HuH-7 (cell line): ENCODE measurements around the gene MRAP2.
"Not testable (repeated sequence)": the region's sequence is repeated elsewhere in the genome, so short reads cannot be mapped to it uniquely, and the experiment has no call there.

Experiments
- DNase-seq: peaks from one replicate; pipeline ENCODE4 v3.0.0; 2011; ENCODE audit warnings: low spot score

Gene MRAP2

GRCh38 chr6:84077645-84078044 lies 44.1 kb downstream of the MRAP2 start:
- no peak for DNase-seq

- DNase-seq: no peak
Observed at GRCh38 chr6:84078335-84078734, 44.8 kb downstream of the MRAP2 start.

GRCh38 chr6:84081222-84081621 lies 47.6 kb downstream of the MRAP2 start:
- no peak for DNase-seq

- DNase-seq: no peak
Observed at GRCh38 chr6:84082689-84083265, 49.2 kb downstream of the MRAP2 start.

- DNase-seq: not testable (repeated sequence)
Observed at GRCh38 chr6:84084705-84085104, 51.1 kb downstream of the MRAP2 start.

- DNase-seq: no peak
Observed at GRCh38 chr6:84086056-84086455, 52.5 kb downstream of the MRAP2 start.

GRCh38 chr6:84086545-84087429 lies 53.2 kb downstream of the MRAP2 start:
- DNase-seq: no peak

GRCh38 chr6:84089081-84089480 lies 55.5 kb downstream of the MRAP2 start:
- no peak for DNase-seq

- no peak for DNase-seq
Observed at GRCh38 chr6:84089552-84089951, 56.0 kb downstream of the MRAP2 start.

GRCh38 chr6:84093441-84094435 lies 60.2 kb downstream of the MRAP2 start:
- no peak for DNase-seq

- DNase-seq: no peak
Observed at GRCh38 chr6:84095156-84095555, 61.6 kb downstream of the MRAP2 start.

- no peak for DNase-seq
Observed at GRCh38 chr6:84103029-84103428, 69.5 kb downstream of the MRAP2 start.

- not testable (repeated sequence) for DNase-seq
Observed at GRCh38 chr6:84105215-84105924, 71.8 kb downstream of the MRAP2 start.

- DNase-seq: no peak
Observed at GRCh38 chr6:84107495-84107894, 73.9 kb downstream of the MRAP2 start.

- DNase-seq: not testable (repeated sequence)
Observed at GRCh38 chr6:84111351-84111750, 77.8 kb downstream of the MRAP2 start.

- DNase-seq: not testable (repeated sequence)
Observed at GRCh38 chr6:84114933-84115594, 81.5 kb downstream of the MRAP2 start.

- DNase-seq: no peak
Observed at GRCh38 chr6:84118191-84118590, 84.6 kb downstream of the MRAP2 start.

- DNase-seq: peak; percentile 46
Observed at GRCh38 chr6:84119277-84119676, 85.7 kb downstream of the MRAP2 start.

GRCh38 chr6:84123186-84123585 lies 89.6 kb downstream of the MRAP2 start:
- DNase-seq: no peak

GRCh38 chr6:84129588-84129987 lies 96.0 kb downstream of the MRAP2 start:
- DNase-seq: not testable (repeated sequence)

GRCh38 chr6:84133385-84133784 lies 99.8 kb downstream of the MRAP2 start:
- not testable (repeated sequence) for DNase-seq
